Gastrocnemius medialis (tissue), 4 donors: ENCODE results near the gene ZNF431. TPM values are rescaled to one million over a fixed set of nuclear protein-coding genes. Genes with fewer than 3 reads are reported as not detected.

ENCODE experiments used
- ATAC-seq, 2 donors: fragments of 150-250 bp; one replicate each; pipeline ENCODE4 v1.9.1; 2016
- DNase-seq, 2 donors: peaks; one replicate each; pipeline ENCODE4 v3.0.0-alpha.2; 2019
- H3K27ac ChIP-seq, 4 donors: fragments of 200-600 bp; sonication (generic); 1 replicate in 1 of 4; 2 replicates in 3 of 4; pipeline ENCODE4 v1.5.1; 2016 to 2018; ENCODE audit warnings: mild to moderate bottlenecking in 2 of 4, moderate library complexity in 1 of 4
- H3K27me3 ChIP-seq, 3 donors: fragments of 200-600 bp; sonication (generic) in 2 of 3; 1 replicate in 1 of 3; 2 replicates in 2 of 3; pipeline versions ENCODE4 v1.5.1 to v1.6.0; 2016 to 2019; ENCODE audit warnings: mild to moderate bottlenecking in 1 of 3, moderate library complexity in 1 of 3
- H3K36me3 ChIP-seq, 2 donors: fragments of 200-600 bp; sonication (generic) in 1 of 2; one replicate each; pipeline ENCODE4 v1.5.1; 2017 to 2018
- H3K4me1 ChIP-seq, 2 donors: fragments of 200-600 bp; sonication (generic) in 1 of 2; one replicate each; pipeline ENCODE4 v1.5.1; 2016 to 2017; ENCODE audit warnings: mild to moderate bottlenecking in 2 of 2
- H3K4me3 ChIP-seq, 4 donors: fragments of 200-600 bp; sonication (generic) in 3 of 4; 1 replicate in 1 of 4; 2 replicates in 3 of 4; pipeline ENCODE4 v1.5.1; 2016 to 2019; ENCODE audit warnings: mild to moderate bottlenecking in 2 of 4
- H3K9me3 ChIP-seq, 3 donors: fragments of 200-600 bp; sonication (generic) in 2 of 3; 1 replicate in 1 of 3; 2 replicates in 2 of 3; pipeline ENCODE4 v1.5.1; 2016 to 2019
- CTCF ChIP-seq, 5 experiments: fragments of 450-650 bp in 3 of 5; fragments of 200-600 bp in 2 of 5; sonication (generic) in 2 of 5; IDR thresholded peaks in 4 of 5; conservative IDR thresholded peaks in 1 of 5; 1 replicate in 4 of 5; 2 replicates in 1 of 5; pipeline ENCODE4 v1.5.1; 2016 to 2019; ENCODE audit warnings: antibody characterized with exemption in 5 of 5, mild to moderate bottlenecking in 3 of 5, moderate library complexity in 3 of 5
- POLR2A ChIP-seq, 2 donors: fragments of 450-650 bp; IDR thresholded peaks; one replicate each; pipeline ENCODE4 v1.6.1; 2017; ENCODE audit warnings: antibody characterized with exemption in 2 of 2, mild to moderate bottlenecking in 2 of 2, moderate library complexity in 2 of 2
- in situ Hi-C, 4 donors: fragments of 200-750 bp; cut with MboI; loops; one replicate each; pipeline versions ENCODE4 v1.15.0 to v1.8.0; 2017; ENCODE audit warnings: low sequenced_read_pairs in 4 of 4
- intact Hi-C: fragments of 100-400 bp; cut with DNase I; formaldehyde crosslinking; loops from one replicate; pipeline ENCODE4 v1.15.1; 2023; ENCODE audit warnings: low total_unique reads
- total RNA-seq, 4 donors: library from RNA; depleted of rRNA; stranded (reverse); fragments of >200 nt; gene quantifications; one replicate each; pipeline versions ENCODE4 v1.1.0 to v1.2.3, GENCODE V29; 2016

Gene ZNF431
- total RNA-seq, 4 donors from 2014 or later, result 5.1 to 7.6 (median 6.7) TPM

GRCh38 chr19:21101521-21102242 is 40.2 kb upstream of the ZNF431 start:
- H3K4me3 ChIP-seq, result no peak overlapping the region
- H3K4me1 ChIP-seq, result no peaks in the 10 kb centered on the region
- DNase-seq (no peak), ATAC-seq (no peak)
- TF ChIP-seq CTCF (IDR thresholded peaks at IDR 0.05 in 4 of 5, conservative IDR thresholded peaks at IDR 0.05 in 1 of 5), result no peak
- TF ChIP-seq POLR2A (IDR thresholded peaks at IDR 0.05), result no peak
- in situ Hi-C loops (no loop called here), intact Hi-C loops (no loop called here)
- H3K27ac ChIP-seq, result no peak overlapping the region
- peaks cover 0 to 4% of the 10 kb centered on the region in 2 donors for H3K36me3 ChIP-seq
- no peaks in the 10 kb centered on the region for H3K27me3 ChIP-seq
- H3K9me3 ChIP-seq, result no peaks in the 10 kb centered on the region

GRCh38 chr19:21109116-21109515 is 32.7 kb upstream of the ZNF431 start:
- in situ Hi-C loops, result no loop called here
- DNase-seq (no peak), ATAC-seq (no peak)
- no peaks in the 10 kb centered on the region for H3K4me1 ChIP-seq
- H3K27ac ChIP-seq, result no peak overlapping the region
- intact Hi-C loops, result no loop called here
- no peaks in the 10 kb centered on the region for H3K9me3 ChIP-seq
- peaks cover 0 to 4% of the 10 kb centered on the region in 2 donors for H3K36me3 ChIP-seq
- H3K27me3 ChIP-seq, result no peaks in the 10 kb centered on the region
- TF ChIP-seq CTCF (IDR thresholded peaks at IDR 0.05 in 4 of 5, conservative IDR thresholded peaks at IDR 0.05 in 1 of 5), result no peak
- TF ChIP-seq POLR2A (IDR thresholded peaks at IDR 0.05), result no peak
- H3K4me3 ChIP-seq, result no peak overlapping the region

- intact Hi-C loops, result no loop called here
- Histone ChIP-seq H3K4me3 (no peak overlapping the region), H3K27me3 (no peaks in the 10 kb centered on the region), H3K4me1 (no peaks in the 10 kb centered on the region), H3K9me3 (no peaks in the 10 kb centered on the region), H3K36me3 (peaks cover 0 to 4% of the 10 kb centered on the region in 2 donors), H3K27ac (no peak overlapping the region)
- in situ Hi-C loops, result no loop called here
- DNase-seq (no peak), ATAC-seq (no peak)
- TF ChIP-seq CTCF (IDR thresholded peaks at IDR 0.05 in 4 of 5, conservative IDR thresholded peaks at IDR 0.05 in 1 of 5) (no peak), POLR2A (IDR thresholded peaks at IDR 0.05) (no peak)
Measured at GRCh38 chr19:21110183-21110582, 31.7 kb upstream of the ZNF431 start.

GRCh38 chr19:21115430-21115829 is 26.4 kb upstream of the ZNF431 start:
- Histone ChIP-seq H3K27ac (no peak overlapping the region), H3K27me3 (no peaks in the 10 kb centered on the region), H3K36me3 (peaks cover 0 to 22% of the 10 kb centered on the region in 2 donors), H3K4me3 (no peak overlapping the region), H3K4me1 (no peaks in the 10 kb centered on the region), H3K9me3 (no peaks in the 10 kb centered on the region)
- no peak for TF ChIP-seq CTCF (IDR thresholded peaks at IDR 0.05 in 4 of 5, conservative IDR thresholded peaks at IDR 0.05 in 1 of 5)
- TF ChIP-seq POLR2A (IDR thresholded peaks at IDR 0.05), result no peak
- no peak for ATAC-seq
- intact Hi-C loops, result no loop called here
- in situ Hi-C loops, result no loop called here
- no peak for DNase-seq
